Liver (tissue), 9 donors: Measurements from ENCODE around the gene DISC1. TPM values are rescaled to one million over a fixed set of nuclear protein-coding genes. Genes with fewer than 3 reads are reported as not detected.

Experiments
- DNase-seq: peaks from one replicate; pipeline ENCODE4 v3.0.0-alpha.2; 2017; ENCODE audit warnings: low spot score
- H3K27ac ChIP-seq, 2 donors: one replicate each; pipeline ENCODE4 v1.7.0; 2013; ENCODE audit warnings: inconsistent platforms in 2 of 2, low read length in 2 of 2, control low read depth in 1 of 2, low read depth in 1 of 2, mild to moderate bottlenecking in 1 of 2
- H3K27me3 ChIP-seq, 4 donors: one replicate each; pipeline versions ENCODE4 v1.6.1 to v1.7.0; 2013; ENCODE audit warnings: low read length in 3 of 4, inconsistent platforms in 1 of 4, mild to moderate bottlenecking in 1 of 4, moderate library complexity in 1 of 4; ENCODE audit not compliant: control insufficient read depth in 4 of 4, insufficient read depth in 4 of 4
- H3K36me3 ChIP-seq, 4 donors: one replicate each; pipeline versions ENCODE4 v1.6.1 to v1.7.0; 2013; ENCODE audit warnings: low read length in 3 of 4, mild to moderate bottlenecking in 3 of 4, low read depth in 1 of 4, moderate library complexity in 1 of 4; ENCODE audit not compliant: control insufficient read depth in 4 of 4, insufficient read depth in 3 of 4
- H3K4me1 ChIP-seq, 4 donors: one replicate each; pipeline versions ENCODE4 v1.6.1 to v1.7.0; 2013; ENCODE audit warnings: low read length in 3 of 4, mild to moderate bottlenecking in 3 of 4, moderate library complexity in 1 of 4; ENCODE audit not compliant: control insufficient read depth in 4 of 4, insufficient read depth in 4 of 4
- H3K4me3 ChIP-seq, 3 donors: one replicate each; pipeline versions ENCODE4 v1.6.1 to v1.7.0; 2013; ENCODE audit warnings: low read length in 3 of 3, control low read depth in 1 of 3, low read depth in 1 of 3, mild to moderate bottlenecking in 1 of 3
- H3K9ac ChIP-seq, 2 donors: one replicate each; pipeline ENCODE4 v1.7.0; 2013; ENCODE audit warnings: low read length in 2 of 2, mild to moderate bottlenecking in 2 of 2, moderate library complexity in 2 of 2, control low read depth in 1 of 2, low read depth in 1 of 2
- H3K9me3 ChIP-seq, 4 donors: one replicate each; pipeline versions ENCODE4 v1.6.1 to v1.7.0; 2013; ENCODE audit warnings: low read length in 3 of 4; ENCODE audit not compliant: control insufficient read depth in 4 of 4
- EGR1 ChIP-seq, 2 donors: IDR thresholded peaks; 2 replicates each; pipeline ENCODE4 v1.6.1; 2016 to 2018; ENCODE audit warnings: antibody characterized with exemption in 2 of 2, low read depth in 2 of 2
- FOXA1 ChIP-seq: IDR thresholded peaks from 2 replicates; pipeline ENCODE4 v1.6.1; 2016; ENCODE audit warnings: antibody characterized with exemption
- GABPA ChIP-seq, 2 donors: IDR thresholded peaks in 1 of 2; conservative IDR thresholded peaks in 1 of 2; 2 replicates each; pipeline ENCODE4 v1.6.1; 2016; ENCODE audit warnings: antibody characterized with exemption in 2 of 2, mild to moderate bottlenecking in 1 of 2, moderate library complexity in 1 of 2
- HNF4A ChIP-seq, 2 donors: conservative IDR thresholded peaks; 2 replicates each; pipeline ENCODE4 v1.6.1; 2016; ENCODE audit warnings: antibody characterized with exemption in 2 of 2, mild to moderate bottlenecking in 2 of 2
- HNF4G ChIP-seq: IDR thresholded peaks from 2 replicates; pipeline ENCODE4 v1.6.1; 2016; ENCODE audit warnings: antibody characterized with exemption
- JUND ChIP-seq, 2 donors: IDR thresholded peaks; 2 replicates each; pipeline ENCODE4 v1.6.1; 2016; ENCODE audit warnings: antibody characterized with exemption in 2 of 2
- NR2F2 ChIP-seq: IDR thresholded peaks from 2 replicates; pipeline ENCODE4 v1.6.1; 2016; ENCODE audit warnings: antibody characterized with exemption
- SP1 ChIP-seq: IDR thresholded peaks from 2 replicates; pipeline ENCODE4 v1.6.1; 2018; ENCODE audit warnings: antibody characterized with exemption, mild to moderate bottlenecking
- TAF1 ChIP-seq: conservative IDR thresholded peaks from 2 replicates; pipeline ENCODE4 v1.6.1; 2016; ENCODE audit warnings: antibody characterized with exemption, mild to moderate bottlenecking
- YY1 ChIP-seq: IDR thresholded peaks from 2 replicates; pipeline ENCODE4 v1.6.1; 2016; ENCODE audit warnings: antibody characterized with exemption, mild to moderate bottlenecking
- WGBS: extraction: QIAGEN DNeasy Blood & Tissue Kit; methylation state at CpG from one replicate; pipeline ENCODE4 v1.1.7; 2013; 5-methylcytosine and 5-hydroxymethylcytosine counted together
- polyA plus RNA-seq, 2 donors: library from polyadenylated mRNA; stranded (reverse) in 1 of 2; unstranded in 1 of 2; fragments of 200-250 nt in 1 of 2; fragments of >200 nt in 1 of 2; fragmentation: Nextera tagmentation in 1 of 2; extraction: Ambion mirVana in 1 of 2; gene quantifications; one replicate each; pipeline versions ENCODE4 v1.2.1 to v1.2.3, GENCODE V29; 2013 to 2015
- total RNA-seq, 2 donors: library from RNA; depleted of rRNA; stranded (reverse); fragments of >200 nt; gene quantifications; one replicate each; pipeline ENCODE4 v1.2.3, GENCODE V29; 2014
- TF ChIP-seq, protein P1 (sequence below): fragments of 150-350 bp; IDR thresholded peaks from 2 replicates; pipeline ENCODE4 v1.5.1; 2017; ENCODE audit warnings: improper control_type of control experiment, low read depth, low read length; ENCODE audit not compliant: missing input control
- TF ChIP-seq, protein P2 (sequence below): IDR thresholded peaks from 2 replicates; pipeline ENCODE4 v1.6.1; 2016; ENCODE audit warnings: antibody characterized with exemption
- TF ChIP-seq, protein P3 (sequence below): IDR thresholded peaks from 2 replicates; pipeline ENCODE4 v1.6.1; 2016; ENCODE audit warnings: antibody characterized with exemption
- TF ChIP-seq, protein P4 (sequence below): IDR thresholded peaks from 2 replicates; pipeline ENCODE4 v1.6.1; 2016; ENCODE audit warnings: antibody characterized with exemption, mild to moderate bottlenecking
- TF ChIP-seq, protein P5 (sequence below): IDR thresholded peaks from 2 replicates; pipeline ENCODE4 v1.6.1; 2016; ENCODE audit warnings: antibody characterized with exemption
- donor health status: healthy.
- donor health status: healthy.
- donor health status: healthy.
- donor health status: healthy.
- donor health status: healthy.

DISC1 gene
- total and polyA plus RNA-seq, 4 donors: 0.45 to 6.3 (median 2.3) TPM

DNA sequence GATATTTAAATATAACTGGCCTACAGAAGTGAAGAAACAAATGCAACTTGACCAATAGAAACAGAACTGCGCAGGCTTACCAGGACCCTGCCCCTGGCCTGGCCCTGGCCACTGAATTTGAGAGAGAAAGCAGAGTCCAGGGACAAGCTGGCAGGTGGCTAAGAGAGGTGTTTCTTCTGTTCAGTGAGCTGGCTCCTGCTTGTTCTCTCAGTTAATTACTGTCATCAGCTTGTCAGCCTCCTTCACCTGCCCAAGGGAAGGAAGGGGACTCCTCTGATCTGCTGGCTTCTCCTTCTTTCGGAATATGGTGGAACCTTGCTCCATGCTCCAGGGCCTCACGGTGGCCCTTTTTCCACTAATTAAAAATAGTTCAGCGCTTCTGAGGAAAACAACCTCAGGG is 388.4 kb downstream of the DISC1 start:
- H3K27me3 ChIP-seq: no peaks in the 10 kb centered on the region
- no peak for DNase-seq
- no peak overlapping the region for H3K9ac ChIP-seq
- no peaks in the 10 kb centered on the region for H3K36me3 ChIP-seq
- peaks cover 0 to 3% (median 0%) of the 10 kb centered on the region in 4 donors for H3K4me1 ChIP-seq
- TF ChIP-seq GABPA (IDR thresholded peaks at IDR 0.05 in 1 of 2, conservative IDR thresholded peaks at IDR 0.05 in 1 of 2) (no peak), HNF4G (no peak), JUND (IDR thresholded peaks at IDR 0.05) (no peak), SP1 (no peak), EGR1 (IDR thresholded peaks at IDR 0.05; ENCODE audit: low read depth in 2 of 2) (no peak), YY1 (no peak), FOXA1 (no peak)
- TF ChIP-seq, protein P1, sequence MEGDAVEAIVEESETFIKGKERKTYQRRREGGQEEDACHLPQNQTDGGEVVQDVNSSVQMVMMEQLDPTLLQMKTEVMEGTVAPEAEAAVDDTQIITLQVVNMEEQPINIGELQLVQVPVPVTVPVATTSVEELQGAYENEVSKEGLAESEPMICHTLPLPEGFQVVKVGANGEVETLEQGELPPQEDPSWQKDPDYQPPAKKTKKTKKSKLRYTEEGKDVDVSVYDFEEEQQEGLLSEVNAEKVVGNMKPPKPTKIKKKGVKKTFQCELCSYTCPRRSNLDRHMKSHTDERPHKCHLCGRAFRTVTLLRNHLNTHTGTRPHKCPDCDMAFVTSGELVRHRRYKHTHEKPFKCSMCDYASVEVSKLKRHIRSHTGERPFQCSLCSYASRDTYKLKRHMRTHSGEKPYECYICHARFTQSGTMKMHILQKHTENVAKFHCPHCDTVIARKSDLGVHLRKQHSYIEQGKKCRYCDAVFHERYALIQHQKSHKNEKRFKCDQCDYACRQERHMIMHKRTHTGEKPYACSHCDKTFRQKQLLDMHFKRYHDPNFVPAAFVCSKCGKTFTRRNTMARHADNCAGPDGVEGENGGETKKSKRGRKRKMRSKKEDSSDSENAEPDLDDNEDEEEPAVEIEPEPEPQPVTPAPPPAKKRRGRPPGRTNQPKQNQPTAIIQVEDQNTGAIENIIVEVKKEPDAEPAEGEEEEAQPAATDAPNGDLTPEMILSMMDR: no peak
- TF ChIP-seq, protein P2, sequence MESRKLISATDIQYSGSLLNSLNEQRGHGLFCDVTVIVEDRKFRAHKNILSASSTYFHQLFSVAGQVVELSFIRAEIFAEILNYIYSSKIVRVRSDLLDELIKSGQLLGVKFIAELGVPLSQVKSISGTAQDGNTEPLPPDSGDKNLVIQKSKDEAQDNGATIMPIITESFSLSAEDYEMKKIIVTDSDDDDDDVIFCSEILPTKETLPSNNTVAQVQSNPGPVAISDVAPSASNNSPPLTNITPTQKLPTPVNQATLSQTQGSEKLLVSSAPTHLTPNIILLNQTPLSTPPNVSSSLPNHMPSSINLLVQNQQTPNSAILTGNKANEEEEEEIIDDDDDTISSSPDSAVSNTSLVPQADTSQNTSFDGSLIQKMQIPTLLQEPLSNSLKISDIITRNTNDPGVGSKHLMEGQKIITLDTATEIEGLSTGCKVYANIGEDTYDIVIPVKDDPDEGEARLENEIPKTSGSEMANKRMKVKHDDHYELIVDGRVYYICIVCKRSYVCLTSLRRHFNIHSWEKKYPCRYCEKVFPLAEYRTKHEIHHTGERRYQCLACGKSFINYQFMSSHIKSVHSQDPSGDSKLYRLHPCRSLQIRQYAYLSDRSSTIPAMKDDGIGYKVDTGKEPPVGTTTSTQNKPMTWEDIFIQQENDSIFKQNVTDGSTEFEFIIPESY: no peak
- H3K4me3 ChIP-seq: no peak overlapping the region
- 94% methylated on average over 4 of the region's 4 CpGs for WGBS
- no peaks in the 10 kb centered on the region for H3K9me3 ChIP-seq
- no peak overlapping the region for H3K27ac ChIP-seq

DNA sequence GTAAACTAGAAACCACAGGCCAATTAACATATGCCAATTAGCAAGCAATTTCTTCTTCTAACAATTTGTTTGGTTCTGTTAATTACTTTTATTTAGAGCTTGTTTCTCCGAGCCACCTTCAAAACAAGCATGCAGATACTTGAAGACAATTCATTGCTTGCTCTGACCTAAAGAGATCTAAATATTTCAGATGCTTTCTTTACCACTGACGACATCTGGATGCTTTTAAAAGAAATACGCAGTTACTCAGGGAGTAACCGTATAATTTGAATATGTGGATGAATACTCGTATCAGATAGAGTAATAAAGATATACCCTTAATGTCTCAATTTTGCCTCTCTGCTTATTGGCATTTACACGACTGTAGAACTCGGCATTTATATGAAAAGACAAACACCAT is 390.0 kb downstream of the DISC1 start:
- no peak for DNase-seq
- Histone ChIP-seq H3K27me3 (no peaks in the 10 kb centered on the region), H3K9me3 (no peaks in the 10 kb centered on the region), H3K9ac (no peak overlapping the region), H3K4me3 (no peak overlapping the region), H3K4me1 (no peaks in the 10 kb centered on the region), H3K27ac (no peak overlapping the region), H3K36me3 (no peaks in the 10 kb centered on the region)
- 81% methylated on average over 7 of the region's 7 CpGs for WGBS
- TF ChIP-seq TAF1 (no peak), NR2F2 (no peak), HNF4G (no peak), HNF4A (conservative IDR thresholded peaks at IDR 0.05) (no peak)
- TF ChIP-seq, protein P3, sequence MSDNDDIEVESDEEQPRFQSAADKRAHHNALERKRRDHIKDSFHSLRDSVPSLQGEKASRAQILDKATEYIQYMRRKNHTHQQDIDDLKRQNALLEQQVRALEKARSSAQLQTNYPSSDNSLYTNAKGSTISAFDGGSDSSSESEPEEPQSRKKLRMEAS: no peak
- TF ChIP-seq, protein P4, sequence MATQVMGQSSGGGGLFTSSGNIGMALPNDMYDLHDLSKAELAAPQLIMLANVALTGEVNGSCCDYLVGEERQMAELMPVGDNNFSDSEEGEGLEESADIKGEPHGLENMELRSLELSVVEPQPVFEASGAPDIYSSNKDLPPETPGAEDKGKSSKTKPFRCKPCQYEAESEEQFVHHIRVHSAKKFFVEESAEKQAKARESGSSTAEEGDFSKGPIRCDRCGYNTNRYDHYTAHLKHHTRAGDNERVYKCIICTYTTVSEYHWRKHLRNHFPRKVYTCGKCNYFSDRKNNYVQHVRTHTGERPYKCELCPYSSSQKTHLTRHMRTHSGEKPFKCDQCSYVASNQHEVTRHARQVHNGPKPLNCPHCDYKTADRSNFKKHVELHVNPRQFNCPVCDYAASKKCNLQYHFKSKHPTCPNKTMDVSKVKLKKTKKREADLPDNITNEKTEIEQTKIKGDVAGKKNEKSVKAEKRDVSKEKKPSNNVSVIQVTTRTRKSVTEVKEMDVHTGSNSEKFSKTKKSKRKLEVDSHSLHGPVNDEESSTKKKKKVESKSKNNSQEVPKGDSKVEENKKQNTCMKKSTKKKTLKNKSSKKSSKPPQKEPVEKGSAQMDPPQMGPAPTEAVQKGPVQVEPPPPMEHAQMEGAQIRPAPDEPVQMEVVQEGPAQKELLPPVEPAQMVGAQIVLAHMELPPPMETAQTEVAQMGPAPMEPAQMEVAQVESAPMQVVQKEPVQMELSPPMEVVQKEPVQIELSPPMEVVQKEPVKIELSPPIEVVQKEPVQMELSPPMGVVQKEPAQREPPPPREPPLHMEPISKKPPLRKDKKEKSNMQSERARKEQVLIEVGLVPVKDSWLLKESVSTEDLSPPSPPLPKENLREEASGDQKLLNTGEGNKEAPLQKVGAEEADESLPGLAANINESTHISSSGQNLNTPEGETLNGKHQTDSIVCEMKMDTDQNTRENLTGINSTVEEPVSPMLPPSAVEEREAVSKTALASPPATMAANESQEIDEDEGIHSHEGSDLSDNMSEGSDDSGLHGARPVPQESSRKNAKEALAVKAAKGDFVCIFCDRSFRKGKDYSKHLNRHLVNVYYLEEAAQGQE: no peak
- TF ChIP-seq, protein P5, sequence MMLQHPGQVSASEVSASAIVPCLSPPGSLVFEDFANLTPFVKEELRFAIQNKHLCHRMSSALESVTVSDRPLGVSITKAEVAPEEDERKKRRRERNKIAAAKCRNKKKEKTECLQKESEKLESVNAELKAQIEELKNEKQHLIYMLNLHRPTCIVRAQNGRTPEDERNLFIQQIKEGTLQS: no peak
- TF ChIP-seq, protein P2: no peak
